OCI-LY7 (cell line): Measurements from ENCODE around the gene MEOX1. TPM values are rescaled to one million over a fixed set of nuclear protein-coding genes. Genes with fewer than 3 reads are reported as not detected.
A peak's percentile ranks its signal among the peaks of the same experiment; 100 is the strongest.

Experiments used
- BruUV-seq: library from RNA; stranded (reverse); fragments of 400-500 nt; replicated peaks from 2 replicates; lab custom pipeline; 2021; lab: Mats Ljungman, UMichigan
- CTCF ChIA-PET: fragments of 300-600 bp; sonication (Branson Sonifier 250); formaldehyde crosslinking; loops from one replicate; lab custom pipeline; 2022; ENCODE audit warnings: antibody characterized with exemption; ENCODE audit not compliant: unreplicated experiment; lab: Charles Lee
- POLR2A ChIA-PET: fragments of 300-600 bp; sonication (Branson Sonifier 250); formaldehyde crosslinking; loops from one replicate; lab custom pipeline; 2022; ENCODE audit warnings: antibody characterized with exemption; lab: Charles Lee
- DNase-seq: peaks from one replicate; pipeline ENCODE4 v3.0.0-alpha.2; 2015; ENCODE audit warnings: low spot score
- H2AFZ ChIP-seq: fragments of 200-600 bp; sonication (generic), shearing (Covaris generic); 2 replicates; pipeline ENCODE4 v1.6.1; 2014; ENCODE audit warnings: mild to moderate bottlenecking, antibody characterized with exemption, low read length, moderate library complexity
- H3K27ac ChIP-seq: fragments of 200-600 bp; sonication (generic); 2 replicates; pipeline ENCODE4 v1.5.1; 2014; ENCODE audit warnings: mixed run types, low read depth, mild to moderate bottlenecking, moderate library complexity, low read length, inconsistent platforms; ENCODE audit not compliant: poor library complexity, severe bottlenecking
- H3K36me3 ChIP-seq: fragments of 200-600 bp; sonication (generic); 2 replicates; pipeline ENCODE4 v1.6.1; 2014; ENCODE audit warnings: mild to moderate bottlenecking, antibody characterized with exemption, low read length, moderate library complexity, mixed read lengths; ENCODE audit not compliant: insufficient read depth
- H3K4me1 ChIP-seq: fragments of 200-600 bp; sonication (generic); 2 replicates; pipeline ENCODE4 v1.5.1; 2014; ENCODE audit warnings: mild to moderate bottlenecking, low read length; ENCODE audit not compliant: insufficient read depth, poor library complexity, severe bottlenecking
- H3K4me2 ChIP-seq: fragments of 200-600 bp; sonication (generic); 2 replicates; pipeline ENCODE4 v1.6.1; 2014; ENCODE audit warnings: mild to moderate bottlenecking, low read length
- H3K4me3 ChIP-seq: fragments of 200-600 bp; sonication (generic); 2 replicates; pipeline ENCODE4 v1.5.1; 2014; ENCODE audit warnings: mild to moderate bottlenecking, low read depth, low read length; ENCODE audit not compliant: poor library complexity, severe bottlenecking
- H3K79me2 ChIP-seq: fragments of 200-600 bp; sonication (generic); 2 replicates; pipeline ENCODE4 v1.6.1; 2016; ENCODE audit warnings: low read depth, mild to moderate bottlenecking, low read length, moderate library complexity, mixed read lengths; ENCODE audit not compliant: insufficient read depth
- H3K9me2 ChIP-seq: fragments of 200-600 bp; sonication (generic); 2 replicates; pipeline ENCODE4 v1.6.1; 2016; ENCODE audit warnings: mild to moderate bottlenecking, low read length, mixed read lengths; ENCODE audit not compliant: insufficient read depth
- H3K9me3 ChIP-seq: fragments of 200-600 bp; sonication (generic); 2 replicates; pipeline ENCODE4 v1.6.1; 2014; ENCODE audit warnings: mild to moderate bottlenecking, mixed run types, low read length, mixed read lengths
- H4K20me1 ChIP-seq: fragments of 200-600 bp; sonication (generic); 2 replicates; pipeline ENCODE4 v1.6.1; 2014; ENCODE audit warnings: mild to moderate bottlenecking, antibody characterized with exemption, low read length, moderate library complexity, mixed read lengths; ENCODE audit not compliant: insufficient read depth
- EZH2phosphoT487 ChIP-seq: fragments of 200-600 bp; sonication (generic); IDR thresholded peaks from 2 replicates; pipeline ENCODE4 v1.6.1; 2018; ENCODE audit warnings: low read depth, borderline replicate concordance, mild to moderate bottlenecking, mixed run types, antibody characterized with exemption, low read length, moderate library complexity, mixed read lengths
- intact Hi-C: fragments of 100-400 bp; cut with micrococcal nuclease; formaldehyde crosslinking; loops from one replicate; pipeline ENCODE4 v1.10.0; 2022; ENCODE audit not compliant: unreplicated experiment
- total RNA-seq, 2 experiments: library from RNA; depleted of rRNA in 1 of 2; stranded (reverse); fragments of >200 nt in 1 of 2; shearing (Covaris generic) in 1 of 2; gene quantifications; 2 replicates each; pipeline ENCODE4 v1.2.3, GENCODE V29; 2014 to 2022
- TF ChIP-seq, protein P1 (sequence below): fragments of 200-600 bp; sonication (generic); conservative IDR thresholded peaks from 2 replicates; pipeline ENCODE4 v1.5.1; 2014; ENCODE audit warnings: mild to moderate bottlenecking, antibody characterized with exemption, low read length, moderate library complexity, mixed read lengths

Gene MEOX1
- total RNA-seq, 2 experiments from 2014 or later = not detected

DNA sequence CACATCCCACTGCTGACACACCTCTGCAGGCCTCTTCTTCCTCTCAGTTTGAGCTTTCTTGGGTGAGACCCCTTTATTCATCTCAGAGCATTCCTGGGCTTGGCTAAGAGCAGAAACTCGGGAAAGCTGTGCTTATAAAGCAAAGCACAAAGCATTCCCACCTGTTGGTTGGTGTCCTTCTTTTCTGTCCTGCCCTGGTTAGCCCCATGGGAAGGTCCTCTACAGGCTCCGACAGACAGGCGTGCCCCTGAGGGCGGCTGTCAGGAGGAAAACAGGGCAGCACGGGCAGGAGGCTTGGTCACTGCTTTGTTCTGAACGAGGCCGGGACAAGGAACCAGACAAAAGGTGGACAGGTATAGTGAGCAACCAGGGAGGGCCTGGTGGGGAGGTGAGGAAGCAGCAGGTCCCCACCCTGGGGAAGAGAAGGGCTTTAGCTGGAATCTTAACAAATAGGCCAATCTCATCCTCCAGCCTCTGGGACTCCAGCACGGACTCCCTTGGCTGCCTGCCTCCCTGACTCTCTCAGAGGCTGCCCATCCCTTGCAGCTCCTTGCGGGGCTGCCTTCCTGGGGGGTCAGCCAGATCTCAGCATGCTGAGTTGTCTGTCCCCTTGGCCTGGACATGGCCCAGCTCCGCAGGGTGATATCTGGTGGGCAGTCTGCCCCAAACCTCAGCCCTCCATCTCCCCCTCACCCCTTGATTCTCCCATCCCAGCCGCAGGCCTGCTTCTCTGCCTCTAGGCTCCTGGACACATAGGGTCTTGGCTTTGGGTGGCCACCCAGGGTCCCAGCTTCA, 1.7 kb downstream of the MEOX1 start:
- no peaks in the 10 kb centered on the region for H3K9me3 ChIP-seq
- H3K79me2 ChIP-seq = no peaks in the 10 kb centered on the region
- H4K20me1 ChIP-seq = no peaks in the 10 kb centered on the region
- no peaks in the 10 kb centered on the region for H3K9me2 ChIP-seq
- ChIA-PET CTCF (no interaction called here), POLR2A (no interaction called here)
- H3K4me3 ChIP-seq = no peak overlapping the region
- no peak overlapping the region for H3K27ac ChIP-seq
- BruUV-seq = no TSS peak
- TF ChIP-seq, protein P1, sequence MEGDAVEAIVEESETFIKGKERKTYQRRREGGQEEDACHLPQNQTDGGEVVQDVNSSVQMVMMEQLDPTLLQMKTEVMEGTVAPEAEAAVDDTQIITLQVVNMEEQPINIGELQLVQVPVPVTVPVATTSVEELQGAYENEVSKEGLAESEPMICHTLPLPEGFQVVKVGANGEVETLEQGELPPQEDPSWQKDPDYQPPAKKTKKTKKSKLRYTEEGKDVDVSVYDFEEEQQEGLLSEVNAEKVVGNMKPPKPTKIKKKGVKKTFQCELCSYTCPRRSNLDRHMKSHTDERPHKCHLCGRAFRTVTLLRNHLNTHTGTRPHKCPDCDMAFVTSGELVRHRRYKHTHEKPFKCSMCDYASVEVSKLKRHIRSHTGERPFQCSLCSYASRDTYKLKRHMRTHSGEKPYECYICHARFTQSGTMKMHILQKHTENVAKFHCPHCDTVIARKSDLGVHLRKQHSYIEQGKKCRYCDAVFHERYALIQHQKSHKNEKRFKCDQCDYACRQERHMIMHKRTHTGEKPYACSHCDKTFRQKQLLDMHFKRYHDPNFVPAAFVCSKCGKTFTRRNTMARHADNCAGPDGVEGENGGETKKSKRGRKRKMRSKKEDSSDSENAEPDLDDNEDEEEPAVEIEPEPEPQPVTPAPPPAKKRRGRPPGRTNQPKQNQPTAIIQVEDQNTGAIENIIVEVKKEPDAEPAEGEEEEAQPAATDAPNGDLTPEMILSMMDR = no peak
- no peak for TF ChIP-seq EZH2phosphoT487
- no peaks in the 10 kb centered on the region for H3K36me3 ChIP-seq
- H3K4me1 ChIP-seq = peaks cover 11% of the 10 kb centered on the region
- no peak overlapping the region for H2AFZ ChIP-seq
- H3K4me2 ChIP-seq = no peak overlapping the region
- no peak for DNase-seq
- intact Hi-C loops = no loop called here

DNA sequence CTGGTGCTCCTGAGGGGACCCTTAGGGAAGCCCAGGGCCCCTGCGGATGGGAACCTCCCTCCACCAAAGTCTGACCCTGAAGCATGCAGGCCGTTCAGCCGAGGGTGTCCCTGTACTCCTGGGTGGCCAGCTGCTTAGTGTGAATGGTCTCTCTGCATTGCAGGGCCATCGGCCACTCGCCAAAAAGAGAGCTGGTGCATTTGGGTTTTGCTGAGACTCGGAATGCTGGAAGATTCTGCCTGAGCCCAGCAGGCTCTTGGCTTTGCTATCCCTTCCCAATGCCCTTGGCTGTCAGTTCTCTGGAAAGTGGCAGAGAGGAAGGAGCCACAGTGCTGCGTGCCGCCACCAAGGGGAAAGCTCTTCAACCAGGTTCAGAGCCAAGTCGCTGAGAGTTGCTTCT, 2.8 kb downstream of the MEOX1 start:
- Histone ChIP-seq H2AFZ (no peak overlapping the region), H4K20me1 (no peaks in the 10 kb centered on the region), H3K4me3 (no peak overlapping the region), H3K27ac (no peak overlapping the region), H3K9me3 (no peaks in the 10 kb centered on the region), H3K4me2 (no peak overlapping the region), H3K36me3 (no peaks in the 10 kb centered on the region), H3K4me1 (peaks cover 11% of the 10 kb centered on the region), H3K79me2 (no peaks in the 10 kb centered on the region), H3K9me2 (no peaks in the 10 kb centered on the region)
- intact Hi-C loops = no loop called here
- no TSS peak for BruUV-seq
- POLR2A ChIA-PET = no interaction called here
- CTCF ChIA-PET = no interaction called here
- TF ChIP-seq, protein P1 = no peak
- DNase-seq = no peak

DNA sequence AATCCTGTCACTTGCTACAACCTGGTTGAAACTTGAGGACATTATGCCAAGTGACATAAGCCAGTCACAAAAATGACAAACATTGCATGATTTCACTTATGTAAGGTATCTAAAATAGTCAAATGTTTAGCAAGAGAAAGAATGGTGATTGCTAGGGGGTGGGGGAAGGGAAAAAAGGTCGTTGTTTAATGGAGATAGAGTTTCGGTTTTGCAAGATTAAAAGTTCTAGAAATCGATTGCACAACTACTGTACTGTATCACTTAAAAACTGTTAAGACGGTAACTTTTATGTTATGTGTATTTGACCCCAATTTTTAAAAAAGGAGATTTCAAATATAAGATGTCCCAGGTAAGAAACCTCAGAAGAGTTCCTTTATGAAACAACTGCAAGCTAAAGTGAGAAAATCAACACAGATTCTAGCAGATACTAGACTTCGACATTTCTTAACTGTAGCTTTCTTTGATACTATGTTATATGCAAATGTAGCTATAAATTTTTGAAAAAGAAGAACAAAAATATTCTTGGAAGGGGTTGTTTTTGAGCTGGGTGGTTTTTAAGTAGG, 5.9 kb downstream of the MEOX1 start:
- Histone ChIP-seq H3K27ac (no peak overlapping the region), H3K79me2 (no peaks in the 10 kb centered on the region), H4K20me1 (no peaks in the 10 kb centered on the region), H2AFZ (peak overlapping the region; percentile 42; the same call in 1 of the 2 replicates), H3K4me2 (peak overlapping the region; percentile 40), H3K4me1 (peaks cover 11% of the 10 kb centered on the region), H3K9me2 (no peaks in the 10 kb centered on the region), H3K36me3 (no peaks in the 10 kb centered on the region), H3K9me3 (no peaks in the 10 kb centered on the region), H3K4me3 (no peak overlapping the region)
- ChIA-PET POLR2A (no interaction called here), CTCF (interaction anchor here (0.5 kb wide), 1 partner anchor 79 kb away, joined by 3 read pairs; no protein-coding TSS in a partner anchor)
- intact Hi-C loops = no loop called here
- TF ChIP-seq, protein P1 = no peak
- TF ChIP-seq EZH2phosphoT487 = no peak
- no TSS peak for BruUV-seq
- no peak for DNase-seq
